Measurements from ENCODE around the gene SOS1. TPM values are rescaled to one million over a fixed set of nuclear protein-coding genes. Genes with fewer than 3 reads are reported as not detected.

The SOS1 gene
- total RNA-seq, 2 donors from 2014 or later, result 26.3 to 43.9 TPM

- intact Hi-C loops (cut with DNase I), result no loop called here
- Histone ChIP-seq H3K27ac (no peak overlapping the region), H3K27me3 (no peaks in the 10 kb centered on the region), H3K36me3 (no peaks in the 10 kb centered on the region), H3K9ac (ENCODE audit: low read depth in 2 of 2, low read length in 2 of 2) (no peak overlapping the region), H3K9me3 (no peaks in the 10 kb centered on the region), H3K4me1 (no peaks in the 10 kb centered on the region), H3K4me3 (no peak overlapping the region)
- DNase-seq, result no peak
- TF ChIP-seq CTCF (IDR thresholded peaks at IDR 0.05), result no peak
Observed at GRCh38 chr2:39091063-39091462, 29.8 kb downstream of the SOS1 start.

- Histone ChIP-seq H3K27me3 (no peaks in the 10 kb centered on the region), H3K9ac (ENCODE audit: low read depth in 2 of 2, low read length in 2 of 2) (no peak overlapping the region), H3K4me1 (no peaks in the 10 kb centered on the region), H3K27ac (no peak overlapping the region), H3K4me3 (no peak overlapping the region), H3K9me3 (no peaks in the 10 kb centered on the region), H3K36me3 (no peaks in the 10 kb centered on the region)
- TF ChIP-seq CTCF (IDR thresholded peaks at IDR 0.05), result no peak
- intact Hi-C loops (cut with DNase I), result no loop called here
- DNase-seq, result no peak
Observed at GRCh38 chr2:39080152-39080551, 40.7 kb downstream of the SOS1 start.

- Histone ChIP-seq H3K4me3 (no peak overlapping the region), H3K27ac (no peak overlapping the region), H3K4me1 (no peaks in the 10 kb centered on the region), H3K36me3 (no peaks in the 10 kb centered on the region), H3K27me3 (no peaks in the 10 kb centered on the region), H3K9me3 (no peaks in the 10 kb centered on the region), H3K9ac (ENCODE audit: low read depth in 2 of 2, low read length in 2 of 2) (no peak overlapping the region)
- intact Hi-C loops (cut with DNase I), result no loop called here
- DNase-seq, result no peak
- TF ChIP-seq CTCF (IDR thresholded peaks at IDR 0.05), result no peak
Observed at GRCh38 chr2:39069890-39070465, 50.9 kb downstream of the SOS1 start.

GRCh38 chr2:39069136-39069515 lies 51.7 kb downstream of the SOS1 start:
- no peaks in the 10 kb centered on the region for H3K4me1 ChIP-seq
- DNase-seq, result no peak
- intact Hi-C loops (cut with DNase I), result no loop called here
- H3K36me3 ChIP-seq, result no peaks in the 10 kb centered on the region
- no peak for TF ChIP-seq CTCF (IDR thresholded peaks at IDR 0.05)
- H3K27ac ChIP-seq, result no peak overlapping the region
- H3K9ac ChIP-seq (ENCODE audit: low read depth in 2 of 2, low read length in 2 of 2), result no peak overlapping the region
- no peak overlapping the region for H3K4me3 ChIP-seq
- no peaks in the 10 kb centered on the region for H3K27me3 ChIP-seq
- no peaks in the 10 kb centered on the region for H3K9me3 ChIP-seq

- Histone ChIP-seq H3K4me1 (no peaks in the 10 kb centered on the region), H3K27ac (no peak overlapping the region), H3K27me3 (no peaks in the 10 kb centered on the region), H3K9me3 (no peaks in the 10 kb centered on the region), H3K4me3 (no peak overlapping the region), H3K36me3 (no peaks in the 10 kb centered on the region), H3K9ac (ENCODE audit: low read depth in 2 of 2, low read length in 2 of 2) (no peak overlapping the region)
- no peak for DNase-seq
- intact Hi-C loops (cut with DNase I), result no loop called here
- no peak for TF ChIP-seq CTCF (IDR thresholded peaks at IDR 0.05)
Observed at GRCh38 chr2:39068299-39069135, 52.3 kb downstream of the SOS1 start.

Data from colonic mucosa (tissue), 4 donors.